Measurements from ENCODE around the gene CCDC6.

CCDC6 gene

GRCh38 chr10:59891349-59891748 lies 15.0 kb downstream of the CCDC6 start:
- H3K27ac ChIP-seq: no peak overlapping the region
- TF ChIP-seq CTCF (conservative IDR thresholded peaks at IDR 0.05; ENCODE audit: low read depth, low read length): no peak
- no peaks in the 10 kb centered on the region for H3K36me3 ChIP-seq (ENCODE audit: insufficient read depth)
- H4K20me1 ChIP-seq (ENCODE audit: insufficient read depth): peaks cover 15% of the 10 kb centered on the region
- no peak overlapping the region for H3K9ac ChIP-seq
- H3K27me3 ChIP-seq (ENCODE audit: insufficient read depth, low read depth): no peaks in the 10 kb centered on the region
- no peak overlapping the region for H3K4me2 ChIP-seq
- peaks cover 45% of the 10 kb centered on the region; the same call in 1 of the 2 replicates for H3K79me2 ChIP-seq (ENCODE audit: insufficient read depth, low read depth)
- H3K4me1 ChIP-seq (ENCODE audit: low read depth, poor library complexity, severe bottlenecking): peaks cover 16% of the 10 kb centered on the region
- H2AFZ ChIP-seq (ENCODE audit: low read depth): no peak overlapping the region
- no peak overlapping the region for H3K4me3 ChIP-seq (IDR thresholded peaks at IDR 0.05; ENCODE audit: insufficient read depth, low read depth, low read length)

GRCh38 chr10:59888781-59889435 lies 17.4 kb downstream of the CCDC6 start:
- Histone ChIP-seq H4K20me1 (ENCODE audit: insufficient read depth) (peaks cover 19% of the 10 kb centered on the region), H3K4me1 (ENCODE audit: low read depth, poor library complexity, severe bottlenecking) (peaks cover 40% of the 10 kb centered on the region), H3K9ac (no peak overlapping the region), H3K36me3 (ENCODE audit: insufficient read depth) (no peaks in the 10 kb centered on the region), H3K4me3 (IDR thresholded peaks at IDR 0.05; ENCODE audit: insufficient read depth, low read depth, low read length) (no peak overlapping the region), H3K27ac (no peak overlapping the region), H3K4me2 (no peak overlapping the region), H3K27me3 (ENCODE audit: insufficient read depth, low read depth) (no peaks in the 10 kb centered on the region), H3K79me2 (ENCODE audit: insufficient read depth, low read depth) (peaks cover 39% of the 10 kb centered on the region; the same call in 1 of the 2 replicates), H2AFZ (ENCODE audit: low read depth) (no peak overlapping the region)
- no peak for TF ChIP-seq CTCF (conservative IDR thresholded peaks at IDR 0.05; ENCODE audit: low read depth, low read length)

GRCh38 chr10:59887972-59888640 lies 18.2 kb downstream of the CCDC6 start:
- TF ChIP-seq CTCF (conservative IDR thresholded peaks at IDR 0.05; ENCODE audit: low read depth, low read length): no peak
- no peak overlapping the region for H3K4me3 ChIP-seq (IDR thresholded peaks at IDR 0.05; ENCODE audit: insufficient read depth, low read depth, low read length)
- peaks cover 34% of the 10 kb centered on the region; the same call in 1 of the 2 replicates for H3K79me2 ChIP-seq (ENCODE audit: insufficient read depth, low read depth)
- no peak overlapping the region; the same call in 1 of the 2 replicates for H3K4me2 ChIP-seq
- no peaks in the 10 kb centered on the region for H3K27me3 ChIP-seq (ENCODE audit: insufficient read depth, low read depth)
- no peak overlapping the region for H2AFZ ChIP-seq (ENCODE audit: low read depth)
- H4K20me1 ChIP-seq (ENCODE audit: insufficient read depth): peaks cover 19% of the 10 kb centered on the region
- no peaks in the 10 kb centered on the region for H3K36me3 ChIP-seq (ENCODE audit: insufficient read depth)
- H3K9ac ChIP-seq: no peak overlapping the region
- H3K4me1 ChIP-seq (ENCODE audit: low read depth, poor library complexity, severe bottlenecking): peaks cover 41% of the 10 kb centered on the region
- no peak overlapping the region for H3K27ac ChIP-seq

GRCh38 chr10:59887006-59887405 lies 19.4 kb downstream of the CCDC6 start:
- H3K4me3 ChIP-seq (IDR thresholded peaks at IDR 0.05; ENCODE audit: insufficient read depth, low read depth, low read length): no peak overlapping the region
- H3K27me3 ChIP-seq (ENCODE audit: insufficient read depth, low read depth): no peaks in the 10 kb centered on the region
- peak overlapping the region; percentile 76; the same call in 1 of the 2 replicates for H3K4me2 ChIP-seq
- no peak overlapping the region for H3K27ac ChIP-seq
- H3K79me2 ChIP-seq (ENCODE audit: insufficient read depth, low read depth): peaks cover 29% of the 10 kb centered on the region; the same call in 1 of the 2 replicates
- TF ChIP-seq CTCF (conservative IDR thresholded peaks at IDR 0.05; ENCODE audit: low read depth, low read length): no peak
- no peak overlapping the region for H3K9ac ChIP-seq
- H3K4me1 ChIP-seq (ENCODE audit: low read depth, poor library complexity, severe bottlenecking): peaks cover 41% of the 10 kb centered on the region
- H3K36me3 ChIP-seq (ENCODE audit: insufficient read depth): no peaks in the 10 kb centered on the region
- H2AFZ ChIP-seq (ENCODE audit: low read depth): no peak overlapping the region
- H4K20me1 ChIP-seq (ENCODE audit: insufficient read depth): peaks cover 19% of the 10 kb centered on the region

Measured in KMS-11 (cell line).